NB4 (cell line): Measurements from ENCODE around the gene ALG5.

ENCODE experiments used
- CTCF ChIP-seq: IDR thresholded peaks from one replicate; pipeline ENCODE4 v1.5.1; 2012; ENCODE audit warnings: low read depth, low read length
- POLR2A ChIP-seq: IDR thresholded peaks from 2 replicates; pipeline ENCODE4 v1.6.1; 2011; ENCODE audit warnings: mild to moderate bottlenecking; ENCODE audit not compliant: insufficient read length; ENCODE audit errors: extremely low read depth

- TF ChIP-seq CTCF (no peak), POLR2A (no peak)
These were observed 25.4 kb downstream of the ALG5 start for GRCh38 chr13:36973621-36974295.
